ENCODE measurements around the gene ITGA11.

ITGA11 gene

GRCh38 chr15:68396068-68396467 lies 35.9 kb downstream of the ITGA11 start:
- H3K4me3 ChIP-seq (replicated peaks; ENCODE audit: low read depth, low read length), result no peak overlapping the region
- no peak for DNase-seq (ENCODE audit: extremely low read depth, low read depth)
- TF ChIP-seq CTCF (IDR thresholded peaks at IDR 0.05; ENCODE audit: low read depth, low read length, missing control alignments), result no peak

- no peak for DNase-seq (ENCODE audit: extremely low read depth, low read depth)
- H3K4me3 ChIP-seq (replicated peaks; ENCODE audit: low read depth, low read length), result no peak overlapping the region
- TF ChIP-seq CTCF (IDR thresholded peaks at IDR 0.05; ENCODE audit: low read depth, low read length, missing control alignments), result no peak
Measured at GRCh38 chr15:68391121-68391520, 40.8 kb downstream of the ITGA11 start.

GRCh38 chr15:68389936-68390817 lies 41.8 kb downstream of the ITGA11 start:
- no peak for TF ChIP-seq CTCF (IDR thresholded peaks at IDR 0.05; ENCODE audit: low read depth, low read length, missing control alignments)
- H3K4me3 ChIP-seq (replicated peaks; ENCODE audit: low read depth, low read length), result no peak overlapping the region
- DNase-seq (ENCODE audit: extremely low read depth, low read depth), result no peak

GRCh38 chr15:68389041-68389930 lies 42.7 kb downstream of the ITGA11 start:
- no peak overlapping the region for H3K4me3 ChIP-seq (replicated peaks; ENCODE audit: low read depth, low read length)
- no peak for TF ChIP-seq CTCF (IDR thresholded peaks at IDR 0.05; ENCODE audit: low read depth, low read length, missing control alignments)
- DNase-seq (ENCODE audit: extremely low read depth, low read depth), result no peak

GRCh38 chr15:68387381-68388143 lies 44.4 kb downstream of the ITGA11 start:
- no peak for TF ChIP-seq CTCF (IDR thresholded peaks at IDR 0.05; ENCODE audit: low read depth, low read length, missing control alignments)
- no peak for DNase-seq (ENCODE audit: extremely low read depth, low read depth)
- H3K4me3 ChIP-seq (replicated peaks; ENCODE audit: low read depth, low read length), result no peak overlapping the region

- no peak for DNase-seq (ENCODE audit: extremely low read depth, low read depth)
- no peak for TF ChIP-seq CTCF (IDR thresholded peaks at IDR 0.05; ENCODE audit: low read depth, low read length, missing control alignments)
- no peak overlapping the region for H3K4me3 ChIP-seq (replicated peaks; ENCODE audit: low read depth, low read length)
Measured at GRCh38 chr15:68386587-68387288, 45.2 kb downstream of the ITGA11 start.

Measured in HFF-Myc (cell line).